ENCODE results near the gene PPM1H. TPM values are rescaled to one million over a fixed set of nuclear protein-coding genes. Genes with fewer than 3 reads are reported as not detected.

Gene PPM1H
- polyA plus RNA-seq, 1 of the 3 experiments (the other 2 are of a cell fraction), result 0.13 TPM

- H3F3A ChIP-seq (replicated peaks; ENCODE audit: insufficient read depth), result no peaks in the 10 kb centered on the region
- peak; percentile 63 for TF ChIP-seq TCF12 (IDR thresholded peaks at IDR 0.05)
- no peak for TF ChIP-seq RXRA (IDR thresholded peaks at IDR 0.05; ENCODE audit: borderline replicate concordance, low read depth)
- TF ChIP-seq TAF1 (IDR thresholded peaks at IDR 0.05; ENCODE audit: borderline replicate concordance, low read depth, low read length), result no peak
- peak; percentile 45; the same call in 1 of the 2 replicates for TF ChIP-seq MEF2A (IDR thresholded peaks at IDR 0.05; ENCODE audit: borderline replicate concordance, low read depth)
- TF ChIP-seq TEAD4 (IDR thresholded peaks at IDR 0.05; ENCODE audit: borderline replicate concordance, insufficient read depth), result no peak
- no peak for TF ChIP-seq FOSL2 (IDR thresholded peaks at IDR 0.05; ENCODE audit: borderline replicate concordance, low read depth)
- TF ChIP-seq GATA2 (CRISPR knock-in tag; IDR thresholded peaks at IDR 0.05), result no peak
- no peaks in the 10 kb centered on the region for H3K27me3 ChIP-seq (ENCODE audit: insufficient read depth)
- no peaks in the 10 kb centered on the region for H3K9me2 ChIP-seq
- H3K4me3 ChIP-seq (ENCODE audit: low read depth in 2 of 2, low read length in 1 of 2), result no peak overlapping the region
- no peak for DNase-seq
- ChIA-PET CTCF (no interaction called here), POLR2A (no interaction called here)
- H3K27ac ChIP-seq (ENCODE audit: low read depth in 2 of 2, low read length in 1 of 2), result no peak overlapping the region
- no peaks in the 10 kb centered on the region for H3K79me2 ChIP-seq (ENCODE audit: insufficient read depth)
- no peak overlapping the region for H2AFZ ChIP-seq (ENCODE audit: low read depth)
- H3K4me1 ChIP-seq (ENCODE audit: control insufficient read depth in 1 of 2, insufficient read depth in 2 of 2, low read depth in 1 of 2, low read length in 1 of 2), result no peaks in the 10 kb centered on the region
- H3K36me3 ChIP-seq (replicated peaks in 1 of 2; ENCODE audit: control insufficient read depth in 1 of 2, insufficient read depth in 2 of 2, low read length in 1 of 2), result no peaks in the 10 kb centered on the region
- WGBS (ENCODE audit: low lambda C conversion rate), result 11% methylated on average over 2 of the region's 2 CpGs
- H4K20me1 ChIP-seq (ENCODE audit: insufficient read depth), result no peaks in the 10 kb centered on the region
- H3K4me2 ChIP-seq, result no peak overlapping the region
- no peak overlapping the region for H3K9ac ChIP-seq
- H3K9me3 ChIP-seq, result no peaks in the 10 kb centered on the region
Observed at GRCh38 chr12:62878211-62878610, 56.7 kb downstream of the PPM1H start.

GRCh38 chr12:62876938-62877548 is 57.9 kb downstream of the PPM1H start:
- 68% methylated on average over 13 of the region's 13 CpGs for WGBS (ENCODE audit: low lambda C conversion rate)
- Histone ChIP-seq H3K4me3 (ENCODE audit: low read depth in 2 of 2, low read length in 1 of 2) (no peak overlapping the region), H3K27ac (ENCODE audit: low read depth in 2 of 2, low read length in 1 of 2) (no peak overlapping the region), H3K9me3 (no peaks in the 10 kb centered on the region), H3K9me2 (no peaks in the 10 kb centered on the region), H3K36me3 (replicated peaks in 1 of 2; ENCODE audit: control insufficient read depth in 1 of 2, insufficient read depth in 2 of 2, low read length in 1 of 2) (no peaks in the 10 kb centered on the region), H2AFZ (ENCODE audit: low read depth) (no peak overlapping the region), H3F3A (replicated peaks; ENCODE audit: insufficient read depth) (no peaks in the 10 kb centered on the region), H3K27me3 (ENCODE audit: insufficient read depth) (no peaks in the 10 kb centered on the region), H3K4me2 (no peak overlapping the region), H3K9ac (no peak overlapping the region), H3K4me1 (ENCODE audit: control insufficient read depth in 1 of 2, insufficient read depth in 2 of 2, low read depth in 1 of 2, low read length in 1 of 2) (no peaks in the 10 kb centered on the region), H3K79me2 (ENCODE audit: insufficient read depth) (no peaks in the 10 kb centered on the region), H4K20me1 (ENCODE audit: insufficient read depth) (no peaks in the 10 kb centered on the region)
- POLR2A ChIA-PET, result no interaction called here
- CTCF ChIA-PET, result no interaction called here
- DNase-seq, result no peak
- TF ChIP-seq MEF2A (IDR thresholded peaks at IDR 0.05; ENCODE audit: borderline replicate concordance, low read depth) (no peak), REST (IDR thresholded peaks at IDR 0.05; ENCODE audit: low read depth, low read length) (no peak), ZBTB33 (IDR thresholded peaks at IDR 0.05; ENCODE audit: borderline replicate concordance, low read depth) (no peak), JUND (IDR thresholded peaks at IDR 0.05) (no peak), RCOR1 (IDR thresholded peaks at IDR 0.05; ENCODE audit: low read length) (no peak), FOSL2 (IDR thresholded peaks at IDR 0.05; ENCODE audit: borderline replicate concordance, low read depth) (no peak), RFX5 (IDR thresholded peaks at IDR 0.05; ENCODE audit: low read length) (no peak), NRF1 (IDR thresholded peaks at IDR 0.05; ENCODE audit: low read depth, low read length) (no peak), TEAD4 (IDR thresholded peaks at IDR 0.05; ENCODE audit: borderline replicate concordance, insufficient read depth) (no peak), FOXM1 (IDR thresholded peaks at IDR 0.05; ENCODE audit: low read depth) (no peak), GATA2 (CRISPR knock-in tag; IDR thresholded peaks at IDR 0.05) (no peak), PBX3 (IDR thresholded peaks at IDR 0.05) (no peak), SMC3 (IDR thresholded peaks at IDR 0.05; ENCODE audit: low read depth, low read length) (no peak), ELF1 (IDR thresholded peaks at IDR 0.05) (no peak), TAF1 (IDR thresholded peaks at IDR 0.05; ENCODE audit: borderline replicate concordance, low read depth, low read length) (no peak), TCF12 (IDR thresholded peaks at IDR 0.05) (no peak), IRF3 (IDR thresholded peaks at IDR 0.05; ENCODE audit: low read depth, low read length) (no peak), POLR2AphosphoS5 (IDR thresholded peaks at IDR 0.05; ENCODE audit: low read depth, low read length) (no peak), CHD2 (IDR thresholded peaks at IDR 0.05; ENCODE audit: low read length, partially characterized antibody) (no peak), NFIC (IDR thresholded peaks at IDR 0.05; ENCODE audit: borderline replicate concordance) (no peak)
